Measurements from ENCODE around the gene ALDH1A3.

GRCh38 chr15:100842756-100843730, 36.6 kb upstream of the ALDH1A3 start:
- TF ChIP-seq CTCF (IDR thresholded peaks at IDR 0.05) (no peak), FOXJ3 (CRISPR knock-in tag; IDR thresholded peaks at IDR 0.05; ENCODE audit: borderline replicate concordance) (no peak), RELA (CRISPR knock-in tag; IDR thresholded peaks at IDR 0.05; ENCODE audit: borderline replicate concordance) (no peak)
